Endothelial cell of umbilical vein (primary cell): Measurements from ENCODE around the gene SEMA4B. TPM values are rescaled to one million over a fixed set of nuclear protein-coding genes. Genes with fewer than 3 reads are reported as not detected.
A peak's percentile ranks its signal among the peaks of the same experiment; 100 is the strongest.

Experiments used
- BruUV-seq: library from RNA; stranded (reverse); fragments of 400-500 nt; replicated peaks from 2 replicates; lab custom pipeline; 2021; lab: Mats Ljungman, UMichigan
- CTCF ChIA-PET: fragments of 300-600, 350-600 bp; sonication (Branson Sonifier 250); formaldehyde crosslinking; loops from one replicate; lab custom pipeline; 2021; ENCODE audit warnings: antibody characterized with exemption, inconsistent platforms; lab: Charles Lee
- POLR2A ChIA-PET: fragments of 300-600, 350-600 bp; sonication (Branson Sonifier 250); formaldehyde crosslinking; loops from one replicate; lab custom pipeline; 2021; ENCODE audit warnings: antibody characterized with exemption, inconsistent platforms; lab: Charles Lee
- DNase-seq: peaks from one replicate; pipeline ENCODE4 v3.0.0-alpha.2; 2011; ENCODE audit warnings: low read depth, low spot score
- FAIRE-seq: peaks from 2 replicates; lab custom pipeline; 2011; peaks lifted over from hg19 to GRCh38; lab: Jason Lieb, UNC
- H2AFZ ChIP-seq: 2 replicates; pipeline ENCODE4 v1.6.0; 2012; ENCODE audit warnings: low read depth, low read length, control low read depth, inconsistent platforms
- H3K27ac ChIP-seq: 2 replicates; pipeline ENCODE4 v1.5.1; 2011; ENCODE audit warnings: low read depth, mild to moderate bottlenecking, control low read depth, low read length, moderate library complexity; ENCODE audit not compliant: insufficient read depth
- H3K27me3 ChIP-seq, 2 experiments: 2 replicates each; pipeline versions ENCODE4 v1.6.0 to v1.6.1; 2011; ENCODE audit warnings: low read length in 2 of 2, mixed read lengths in 1 of 2; ENCODE audit not compliant: control insufficient read depth in 2 of 2, insufficient read depth in 2 of 2
- H3K36me3 ChIP-seq, 2 experiments: 2 replicates in 1 of 2; 3 replicates in 1 of 2; pipeline ENCODE4 v1.5.1; 2011; ENCODE audit warnings: low read length in 2 of 2, mild to moderate bottlenecking in 1 of 2, moderate library complexity in 1 of 2; ENCODE audit not compliant: control insufficient read depth in 2 of 2, insufficient read depth in 2 of 2; ENCODE audit errors: extremely low read depth in 1 of 2
- H3K4me1 ChIP-seq: 3 replicates; pipeline ENCODE4 v1.5.1; 2011; ENCODE audit warnings: mild to moderate bottlenecking, low read length; ENCODE audit not compliant: control insufficient read depth, insufficient read depth; ENCODE audit errors: extremely low read depth
- H3K4me2 ChIP-seq: 2 replicates; pipeline ENCODE4 v1.6.1; 2011; ENCODE audit warnings: low read length, control low read depth, mixed read lengths; ENCODE audit not compliant: insufficient read depth
- H3K4me3 ChIP-seq, 3 experiments: fragments of 200-600 bp in 1 of 3; sonication (generic), shearing (Covaris generic) in 1 of 3; replicated peaks in 1 of 3; 2 replicates each; pipeline ENCODE4 v1.5.1; 2011 to 2016; ENCODE audit warnings: control low read depth in 3 of 3, low read length in 3 of 3, mild to moderate bottlenecking in 2 of 3, inconsistent platforms in 1 of 3, low read depth in 1 of 3, moderate library complexity in 1 of 3; ENCODE audit not compliant: insufficient read depth in 1 of 3
- H3K79me2 ChIP-seq: 2 replicates; pipeline ENCODE4 v1.6.0; 2012; ENCODE audit warnings: low read length, inconsistent platforms; ENCODE audit not compliant: control insufficient read depth, insufficient read depth
- H3K9ac ChIP-seq: replicated peaks from 2 replicates; pipeline ENCODE3; 2011; ENCODE audit warnings: low read length, control low read depth; ENCODE audit not compliant: insufficient read depth; ENCODE audit errors: extremely low read depth
- H3K9me1 ChIP-seq: replicated peaks from 3 replicates; pipeline ENCODE4 v1.6.0; 2011; ENCODE audit warnings: mild to moderate bottlenecking, low read length; ENCODE audit not compliant: control insufficient read depth, insufficient read depth; ENCODE audit errors: extremely low read depth
- H3K9me3 ChIP-seq: replicated peaks from 2 replicates; pipeline ENCODE4 v1.5.1; 2012; ENCODE audit warnings: low read length, inconsistent platforms; ENCODE audit not compliant: control insufficient read depth, insufficient read depth
- H4K20me1 ChIP-seq: replicated peaks from 2 replicates; pipeline ENCODE3; 2011; ENCODE audit warnings: mild to moderate bottlenecking, low read length; ENCODE audit not compliant: control insufficient read depth, insufficient read depth; ENCODE audit errors: extremely low read depth
- EZH2 ChIP-seq: IDR thresholded peaks from 2 replicates; pipeline ENCODE4 v1.6.1; 2012; ENCODE audit warnings: borderline replicate concordance, low read depth, mild to moderate bottlenecking, moderate library complexity, low read length, inconsistent platforms; ENCODE audit not compliant: severe bottlenecking
- dilution Hi-C: fragments of 300-500 bp; cut with MboI; formaldehyde crosslinking; loops from one replicate; pipeline ENCODE4 v1.15.0; 2019; ENCODE audit warnings: low sequenced_read_pairs; ENCODE audit not compliant: extremely low pct_ligation_motif_present
- intact Hi-C: fragments of 100-400 bp; cut with micrococcal nuclease; formaldehyde crosslinking; loops from one replicate; pipeline ENCODE4 v1.10.0; 2022
- polyA plus RNA-seq, 4 experiments: library from polyadenylated mRNA; depleted of rRNA in 3 of 4; stranded (reverse) in 3 of 4; unstranded in 1 of 4; fragments of >200 nt; gene quantifications; 2 replicates each; pipeline versions ENCODE4 v1.2.1 to v1.2.3, GENCODE V29; 2011 to 2012; ENCODE audit warnings: missing spikeins in 1 of 4
- total RNA-seq: library from RNA; stranded (reverse); gene quantifications from 2 replicates; pipeline ENCODE4 v1.2.3, GENCODE V29; 2021
- TF ChIP-seq, protein P1 (sequence below), 2 donors: IDR thresholded peaks; 1 replicate in 1 of 2; 2 replicates in 1 of 2; pipeline ENCODE4 v1.5.1; 2011; ENCODE audit warnings: low read length in 2 of 2, mild to moderate bottlenecking in 2 of 2, moderate library complexity in 2 of 2, control low read depth in 1 of 2, inconsistent platforms in 1 of 2, low read depth in 1 of 2; ENCODE audit not compliant: insufficient read depth in 1 of 2; ENCODE audit errors: extremely low read depth in 1 of 2

SEMA4B gene
- total and polyA plus RNA-seq, 2 donors (not counting 3 experiments of a cell fraction or from before 2014, with no cell fraction given), result 6.1 to 7.1 TPM

DNA sequence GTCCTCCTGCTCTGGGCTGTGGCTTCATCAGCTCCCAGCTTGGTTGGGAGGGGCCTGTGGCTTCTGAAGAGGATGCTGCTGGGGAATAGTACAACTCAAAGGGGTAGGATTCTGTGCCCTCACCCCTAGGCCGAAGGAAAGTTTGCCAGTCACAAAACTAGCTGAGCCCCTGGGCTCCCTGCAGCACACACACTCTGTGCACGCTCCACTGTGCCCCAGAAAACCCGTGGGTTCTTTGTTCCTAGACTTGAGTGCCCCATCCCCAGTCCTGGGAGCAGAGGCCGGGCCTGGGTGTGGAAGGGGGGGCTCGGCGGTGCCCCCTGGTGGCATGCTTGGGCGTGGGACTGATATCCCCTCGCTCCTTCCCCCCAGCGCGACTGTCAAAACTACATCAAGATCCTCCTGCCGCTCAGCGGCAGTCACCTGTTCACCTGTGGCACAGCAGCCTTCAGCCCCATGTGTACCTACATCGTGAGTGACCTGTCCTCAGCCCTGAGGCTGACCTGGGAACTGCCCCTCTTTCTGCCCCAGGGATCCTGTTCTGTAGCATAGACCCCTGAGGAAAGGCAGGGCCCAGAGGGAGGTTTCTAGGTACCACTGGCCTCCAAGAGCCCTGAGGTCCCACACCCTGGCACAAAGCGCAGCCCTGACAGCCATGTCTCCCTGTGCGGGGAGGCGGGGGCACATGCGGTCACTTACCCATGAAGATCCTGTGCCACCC lies 18.5 kb downstream of the SEMA4B start:
- peak; percentile 38 for FAIRE-seq
- ChIA-PET CTCF (interaction anchor here (0.7 to 3.5 kb wide), 8 partner anchors 11 to 78 kb away, joined by 3 to 38 read pairs (median 3); partner anchors contain the start of gene SEMA4B), POLR2A (no interaction called here)
- no peaks in the 10 kb centered on the region for H3K9me1 ChIP-seq
- BruUV-seq, result no TSS peak
- no peaks in the 10 kb centered on the region for H3K9me3 ChIP-seq
- H4K20me1 ChIP-seq, result no peaks in the 10 kb centered on the region
- no peaks in the 10 kb centered on the region for H3K36me3 ChIP-seq
- no peaks in the 10 kb centered on the region for H3K4me1 ChIP-seq
- dilution Hi-C loops, result loop anchor here (10.0 kb wide), 1 partner anchor 75 kb away; no protein-coding TSS in a partner anchor
- intact Hi-C loops, result loop anchor here (1.0 to 10.0 kb wide), 2 partner anchors 8 to 325 kb away; partner anchors contain the start of gene AP3S2
- peak; percentile 20 for DNase-seq
- TF ChIP-seq, protein P1, sequence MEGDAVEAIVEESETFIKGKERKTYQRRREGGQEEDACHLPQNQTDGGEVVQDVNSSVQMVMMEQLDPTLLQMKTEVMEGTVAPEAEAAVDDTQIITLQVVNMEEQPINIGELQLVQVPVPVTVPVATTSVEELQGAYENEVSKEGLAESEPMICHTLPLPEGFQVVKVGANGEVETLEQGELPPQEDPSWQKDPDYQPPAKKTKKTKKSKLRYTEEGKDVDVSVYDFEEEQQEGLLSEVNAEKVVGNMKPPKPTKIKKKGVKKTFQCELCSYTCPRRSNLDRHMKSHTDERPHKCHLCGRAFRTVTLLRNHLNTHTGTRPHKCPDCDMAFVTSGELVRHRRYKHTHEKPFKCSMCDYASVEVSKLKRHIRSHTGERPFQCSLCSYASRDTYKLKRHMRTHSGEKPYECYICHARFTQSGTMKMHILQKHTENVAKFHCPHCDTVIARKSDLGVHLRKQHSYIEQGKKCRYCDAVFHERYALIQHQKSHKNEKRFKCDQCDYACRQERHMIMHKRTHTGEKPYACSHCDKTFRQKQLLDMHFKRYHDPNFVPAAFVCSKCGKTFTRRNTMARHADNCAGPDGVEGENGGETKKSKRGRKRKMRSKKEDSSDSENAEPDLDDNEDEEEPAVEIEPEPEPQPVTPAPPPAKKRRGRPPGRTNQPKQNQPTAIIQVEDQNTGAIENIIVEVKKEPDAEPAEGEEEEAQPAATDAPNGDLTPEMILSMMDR (IDR thresholded peaks at IDR 0.05; ENCODE audit: extremely low read depth in 1 of 2, insufficient read depth in 1 of 2, low read depth in 1 of 2, low read length in 2 of 2), result peak; percentile 66 to 79
- no peak for TF ChIP-seq EZH2
- H3K4me3 ChIP-seq, result no peak overlapping the region
- no peaks in the 10 kb centered on the region for H3K79me2 ChIP-seq
- no peak overlapping the region for H3K4me2 ChIP-seq
- H3K27ac ChIP-seq, result no peak overlapping the region
- no peaks in the 10 kb centered on the region for H3K27me3 ChIP-seq
- no peak overlapping the region for H2AFZ ChIP-seq
- H3K9ac ChIP-seq, result no peak overlapping the region
